ENCODE measurements around the gene PLEK.
"Not testable (repeated sequence)": the region's sequence is repeated elsewhere in the genome, so short reads cannot be mapped to it uniquely, and the experiment has no call there.

The PLEK gene

DNA sequence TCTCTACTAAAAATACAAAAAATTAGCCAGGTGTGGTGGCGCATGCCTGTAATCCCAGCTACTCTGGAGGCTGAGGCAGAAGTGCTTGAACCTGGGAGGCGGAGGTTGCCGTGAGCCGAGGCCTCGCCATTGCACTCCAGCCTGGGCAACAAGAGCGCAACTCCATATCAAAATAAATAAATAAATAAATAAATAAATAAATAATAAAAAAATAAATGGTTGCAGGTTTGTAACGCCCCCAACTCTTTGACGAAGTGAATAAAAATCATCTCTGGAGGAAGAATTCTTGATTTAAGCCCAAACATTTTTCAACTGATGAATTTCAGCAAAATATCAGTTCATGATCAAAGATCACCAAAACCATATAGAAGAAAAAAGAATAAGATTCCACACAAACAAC, 32.1 kb upstream of the PLEK start:
- H3K27me3 ChIP-seq (ENCODE audit: control insufficient read depth in 5 of 5, insufficient read depth in 4 of 5, low read length in 5 of 5), result peaks cover 0 to 6% (median 0%) of the 10 kb centered on the region in 5 donors
- H3K4me3 ChIP-seq (ENCODE audit: low read depth in 1 of 5, low read length in 5 of 5), result no peak overlapping the region
- no peak overlapping the region for H3K9ac ChIP-seq (ENCODE audit: low read length in 5 of 5)
- H3K9me3 ChIP-seq (ENCODE audit: control insufficient read depth in 5 of 5, low read length in 5 of 5), result no peaks in the 10 kb centered on the region
- no peaks in the 10 kb centered on the region for H3K36me3 ChIP-seq (ENCODE audit: control insufficient read depth in 5 of 5, insufficient read depth in 5 of 5, low read length in 5 of 5)
- H3K4me1 ChIP-seq (ENCODE audit: control insufficient read depth in 5 of 5, insufficient read depth in 5 of 5, low read length in 5 of 5), result no peaks in the 10 kb centered on the region
- H3K27ac ChIP-seq (ENCODE audit: low read depth, low read length), result no peak overlapping the region

GRCh38 chr2:68333931-68334330, 31.2 kb upstream of the PLEK start:
- H3K27me3 ChIP-seq (ENCODE audit: control insufficient read depth in 5 of 5, insufficient read depth in 4 of 5, low read length in 5 of 5), result peaks cover 0 to 3% (median 0%) of the 10 kb centered on the region in 5 donors
- no peak overlapping the region for H3K4me3 ChIP-seq (ENCODE audit: low read depth in 1 of 5, low read length in 5 of 5)

DNA sequence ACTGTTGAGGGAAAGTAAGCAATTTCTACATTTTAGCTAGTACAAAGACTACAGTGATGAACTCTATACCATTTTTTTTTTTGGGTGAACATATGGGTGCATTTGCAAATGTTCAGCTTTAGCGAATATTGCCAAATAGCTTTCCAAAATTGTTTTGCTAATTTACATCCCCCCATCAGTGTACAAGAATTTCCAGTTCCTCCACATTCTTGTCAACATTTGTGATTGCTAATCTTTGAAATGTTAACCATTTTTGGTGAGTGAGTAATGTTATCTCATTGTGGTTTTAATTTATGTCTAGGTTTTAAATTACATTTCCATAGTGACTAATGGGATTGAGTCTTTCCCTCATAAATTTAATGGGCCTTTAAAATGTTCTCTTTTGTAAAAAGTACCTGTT, 28.9 kb upstream of the PLEK start:
- Histone ChIP-seq H3K9ac (ENCODE audit: low read length in 5 of 5) (no peak overlapping the region), H3K36me3 (ENCODE audit: control insufficient read depth in 5 of 5, insufficient read depth in 5 of 5, low read length in 5 of 5) (no peaks in the 10 kb centered on the region)

More at GRCh38 chr2:68333931-68334330, 31.2 kb upstream of the PLEK start:
- Histone ChIP-seq H3K9ac (ENCODE audit: low read length in 5 of 5) (no peak overlapping the region), H3K9me3 (ENCODE audit: control insufficient read depth in 5 of 5, low read length in 5 of 5) (no peaks in the 10 kb centered on the region), H3K36me3 (ENCODE audit: control insufficient read depth in 5 of 5, insufficient read depth in 5 of 5, low read length in 5 of 5) (no peaks in the 10 kb centered on the region), H3K4me1 (ENCODE audit: control insufficient read depth in 5 of 5, insufficient read depth in 5 of 5, low read length in 5 of 5) (no peaks in the 10 kb centered on the region), H3K27ac (ENCODE audit: low read depth, low read length) (no peak overlapping the region)

GRCh38 chr2:68340226-68341061, 24.6 kb upstream of the PLEK start:
- no peaks in the 10 kb centered on the region for H3K4me1 ChIP-seq (ENCODE audit: control insufficient read depth in 5 of 5, insufficient read depth in 5 of 5, low read length in 5 of 5)
- H3K9me3 ChIP-seq (ENCODE audit: control insufficient read depth in 5 of 5, low read length in 5 of 5), result no peaks in the 10 kb centered on the region
- H3K27ac ChIP-seq (ENCODE audit: low read depth, low read length), result no peak overlapping the region
- no peak overlapping the region for H3K9ac ChIP-seq (ENCODE audit: low read length in 5 of 5)
- H3K27me3 ChIP-seq (ENCODE audit: control insufficient read depth in 5 of 5, insufficient read depth in 4 of 5, low read length in 5 of 5), result peaks cover 0 to 3% (median 3%) of the 10 kb centered on the region in 5 donors
- no peaks in the 10 kb centered on the region for H3K36me3 ChIP-seq (ENCODE audit: control insufficient read depth in 5 of 5, insufficient read depth in 5 of 5, low read length in 5 of 5)
- no peak overlapping the region for H3K4me3 ChIP-seq (ENCODE audit: low read depth in 1 of 5, low read length in 5 of 5)

More for the DNA sequence above, 28.9 kb upstream of the PLEK start:
- Histone ChIP-seq H3K27ac (ENCODE audit: low read depth, low read length) (no peak overlapping the region), H3K9me3 (ENCODE audit: control insufficient read depth in 5 of 5, low read length in 5 of 5) (no peaks in the 10 kb centered on the region), H3K4me3 (ENCODE audit: low read depth in 1 of 5, low read length in 5 of 5) (no peak overlapping the region), H3K27me3 (ENCODE audit: control insufficient read depth in 5 of 5, insufficient read depth in 4 of 5, low read length in 5 of 5) (peaks cover 0 to 3% (median 0%) of the 10 kb centered on the region in 5 donors), H3K4me1 (ENCODE audit: control insufficient read depth in 5 of 5, insufficient read depth in 5 of 5, low read length in 5 of 5) (no peaks in the 10 kb centered on the region)

- Histone ChIP-seq H3K27me3 (ENCODE audit: control insufficient read depth in 5 of 5, insufficient read depth in 4 of 5, low read length in 5 of 5) (peaks cover 0 to 5% (median 3%) of the 10 kb centered on the region in 5 donors), H3K9me3 (ENCODE audit: control insufficient read depth in 5 of 5, low read length in 5 of 5) (no peaks in the 10 kb centered on the region), H3K27ac (ENCODE audit: low read depth, low read length) (no peak overlapping the region), H3K4me1 (ENCODE audit: control insufficient read depth in 5 of 5, insufficient read depth in 5 of 5, low read length in 5 of 5) (no peaks in the 10 kb centered on the region), H3K4me3 (ENCODE audit: low read depth in 1 of 5, low read length in 5 of 5) (no peak overlapping the region), H3K9ac (ENCODE audit: low read length in 5 of 5) (no peak overlapping the region), H3K36me3 (ENCODE audit: control insufficient read depth in 5 of 5, insufficient read depth in 5 of 5, low read length in 5 of 5) (no peaks in the 10 kb centered on the region)
These were observed 24.1 kb upstream of the PLEK start for GRCh38 chr2:68341062-68341329.

DNA sequence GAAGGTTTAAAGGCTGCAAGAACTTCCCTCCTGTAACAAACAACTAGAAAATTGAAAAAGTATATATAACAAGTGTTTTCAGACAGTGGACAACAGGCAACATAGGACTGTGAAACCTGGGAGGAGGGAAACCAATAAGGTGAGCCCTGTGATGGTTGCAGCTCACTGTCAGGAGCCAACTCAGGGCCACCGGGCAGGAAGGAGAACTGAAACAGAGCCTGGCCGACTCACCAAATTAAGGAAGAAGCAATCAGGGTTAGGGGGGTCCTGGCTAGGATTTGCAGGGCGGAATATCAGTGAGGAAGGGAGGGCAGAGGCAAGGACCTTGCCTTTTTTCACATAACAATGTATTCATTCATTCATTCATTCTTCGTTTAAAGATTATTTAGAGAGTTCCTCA, 23.5 kb upstream of the PLEK start:
- no peaks in the 10 kb centered on the region for H3K4me1 ChIP-seq (ENCODE audit: control insufficient read depth in 5 of 5, insufficient read depth in 5 of 5, low read length in 5 of 5)
- peaks cover 0 to 5% (median 3%) of the 10 kb centered on the region in 5 donors for H3K27me3 ChIP-seq (ENCODE audit: control insufficient read depth in 5 of 5, insufficient read depth in 4 of 5, low read length in 5 of 5)
- H3K9me3 ChIP-seq (ENCODE audit: control insufficient read depth in 5 of 5, low read length in 5 of 5), result no peaks in the 10 kb centered on the region
- H3K27ac ChIP-seq (ENCODE audit: low read depth, low read length), result no peak overlapping the region
- no peak overlapping the region for H3K9ac ChIP-seq (ENCODE audit: low read length in 5 of 5)
- H3K36me3 ChIP-seq (ENCODE audit: control insufficient read depth in 5 of 5, insufficient read depth in 5 of 5, low read length in 5 of 5), result no peaks in the 10 kb centered on the region
- H3K4me3 ChIP-seq (ENCODE audit: low read depth in 1 of 5, low read length in 5 of 5), result no peak overlapping the region

GRCh38 chr2:68342470-68342869, 22.6 kb upstream of the PLEK start:
- Histone ChIP-seq H3K36me3 (ENCODE audit: control insufficient read depth in 5 of 5, insufficient read depth in 5 of 5, low read length in 5 of 5) (no peaks in the 10 kb centered on the region), H3K4me1 (ENCODE audit: control insufficient read depth in 5 of 5, insufficient read depth in 5 of 5, low read length in 5 of 5) (no peaks in the 10 kb centered on the region), H3K9me3 (ENCODE audit: control insufficient read depth in 5 of 5, low read length in 5 of 5) (no peaks in the 10 kb centered on the region), H3K27me3 (ENCODE audit: control insufficient read depth in 5 of 5, insufficient read depth in 4 of 5, low read length in 5 of 5) (peaks cover 0 to 5% (median 3%) of the 10 kb centered on the region in 5 donors), H3K9ac (ENCODE audit: low read length in 5 of 5) (no peak overlapping the region), H3K4me3 (ENCODE audit: low read depth in 1 of 5, low read length in 5 of 5) (no peak overlapping the region), H3K27ac (ENCODE audit: low read depth, low read length) (no peak overlapping the region)

DNA sequence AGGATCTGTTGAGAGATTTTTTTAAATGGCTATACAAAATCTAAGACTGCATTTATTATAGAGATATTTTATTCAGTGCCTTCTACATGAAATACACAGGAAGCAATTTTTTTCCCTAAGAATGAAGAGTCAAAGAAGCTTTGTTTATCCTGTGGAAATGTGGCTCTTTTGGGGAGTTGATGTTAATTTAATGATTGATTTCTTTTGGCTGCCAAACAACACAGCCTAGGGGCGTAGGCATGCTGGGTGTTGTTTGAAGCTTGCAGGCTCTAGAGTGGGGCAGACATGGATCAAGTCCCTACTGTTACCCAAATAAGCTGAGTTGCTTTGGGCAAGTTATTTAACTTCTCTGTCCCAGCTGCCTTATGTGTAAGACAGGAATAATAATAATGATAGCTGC, 21.1 kb upstream of the PLEK start:
- H3K4me3 ChIP-seq (ENCODE audit: low read depth in 1 of 5, low read length in 5 of 5), result no peak overlapping the region
- H3K27me3 ChIP-seq (ENCODE audit: control insufficient read depth in 5 of 5, insufficient read depth in 4 of 5, low read length in 5 of 5), result peaks cover 0 to 5% (median 3%) of the 10 kb centered on the region in 5 donors
- H3K9me3 ChIP-seq (ENCODE audit: control insufficient read depth in 5 of 5, low read length in 5 of 5), result no peaks in the 10 kb centered on the region
- no peak overlapping the region for H3K27ac ChIP-seq (ENCODE audit: low read depth, low read length)
- H3K4me1 ChIP-seq (ENCODE audit: control insufficient read depth in 5 of 5, insufficient read depth in 5 of 5, low read length in 5 of 5), result no peaks in the 10 kb centered on the region
- no peaks in the 10 kb centered on the region for H3K36me3 ChIP-seq (ENCODE audit: control insufficient read depth in 5 of 5, insufficient read depth in 5 of 5, low read length in 5 of 5)
- no peak overlapping the region for H3K9ac ChIP-seq (ENCODE audit: low read length in 5 of 5)

GRCh38 chr2:68345129-68345875, 19.8 kb upstream of the PLEK start:
- Histone ChIP-seq H3K9me3 (ENCODE audit: control insufficient read depth in 5 of 5, low read length in 5 of 5) (no peaks in the 10 kb centered on the region), H3K4me1 (ENCODE audit: control insufficient read depth in 5 of 5, insufficient read depth in 5 of 5, low read length in 5 of 5) (no peaks in the 10 kb centered on the region), H3K9ac (ENCODE audit: low read length in 5 of 5) (no peak overlapping the region), H3K36me3 (ENCODE audit: control insufficient read depth in 5 of 5, insufficient read depth in 5 of 5, low read length in 5 of 5) (no peaks in the 10 kb centered on the region), H3K27me3 (ENCODE audit: control insufficient read depth in 5 of 5, insufficient read depth in 4 of 5, low read length in 5 of 5) (peaks cover 0 to 5% (median 3%) of the 10 kb centered on the region in 5 donors), H3K4me3 (ENCODE audit: low read depth in 1 of 5, low read length in 5 of 5) (no peak overlapping the region), H3K27ac (ENCODE audit: low read depth, low read length) (no peak overlapping the region)

GRCh38 chr2:68349091-68349490, 16.0 kb upstream of the PLEK start:
- H3K27me3 ChIP-seq (ENCODE audit: control insufficient read depth in 5 of 5, insufficient read depth in 4 of 5, low read length in 5 of 5); H3K9ac ChIP-seq (ENCODE audit: low read length in 5 of 5); H3K4me3 ChIP-seq (ENCODE audit: low read depth in 1 of 5, low read length in 5 of 5); H3K27ac ChIP-seq (ENCODE audit: low read depth, low read length); H3K9me3 ChIP-seq (ENCODE audit: control insufficient read depth in 5 of 5, low read length in 5 of 5); H3K4me1 ChIP-seq (ENCODE audit: control insufficient read depth in 5 of 5, insufficient read depth in 5 of 5, low read length in 5 of 5); H3K36me3 ChIP-seq (ENCODE audit: control insufficient read depth in 5 of 5, insufficient read depth in 5 of 5, low read length in 5 of 5): not testable (repeated sequence)

All from subcutaneous abdominal adipose tissue (tissue), 5 donors.